PC-3 (cell line): Measurements from ENCODE around the gene PROSER1. TPM values are rescaled to one million over a fixed set of nuclear protein-coding genes. Genes with fewer than 3 reads are reported as not detected.

Experiments
- ATAC-seq: fragments of 200-7000 bp; cut with Tn5 transposase; 2 replicates; pipeline ENCODE4 v1.9.1; 2020; ENCODE audit warnings: mild to moderate bottlenecking, moderate library complexity
- BruUV-seq: library from RNA; stranded (reverse); fragments of 400-500 nt; replicated peaks from 2 replicates; lab custom pipeline; 2021; lab: Mats Ljungman, UMichigan
- CTCF ChIA-PET: fragments of 300-600 bp; sonication (Branson Sonifier 250); formaldehyde crosslinking; loops from one replicate; lab custom pipeline; 2022; ENCODE audit warnings: antibody characterized with exemption; lab: Charles Lee
- POLR2A ChIA-PET: fragments of 300-600 bp; sonication (Branson Sonifier 250); formaldehyde crosslinking; loops from one replicate; lab custom pipeline; 2022; ENCODE audit warnings: antibody characterized with exemption; ENCODE audit not compliant: unreplicated experiment; lab: Charles Lee
- DNase-seq: peaks from one replicate; pipeline ENCODE4 v3.0.0-alpha.2; 2015
- H2AFZ ChIP-seq: fragments of 300-600 bp; sonication (generic); 2 replicates; pipeline ENCODE4 v1.6.0; 2016; ENCODE audit warnings: antibody characterized with exemption, low read length
- H3F3A ChIP-seq: fragments of 300-600 bp; sonication (generic); one replicate; pipeline ENCODE4 v1.6.0; 2017; ENCODE audit warnings: antibody characterized with exemption, low read length, control low read depth, mild to moderate bottlenecking; ENCODE audit not compliant: unreplicated experiment
- H3K27ac ChIP-seq: fragments of 300-600 bp; sonication (generic); 2 replicates; pipeline ENCODE4 v1.5.1; 2016; ENCODE audit warnings: mild to moderate bottlenecking, low read length
- H3K27me3 ChIP-seq: fragments of 300-600 bp; sonication (generic); 2 replicates; pipeline ENCODE4 v1.6.1; 2016; ENCODE audit warnings: low read length, mixed read lengths
- H3K36me3 ChIP-seq: fragments of 300-600 bp; sonication (generic); 2 replicates; pipeline ENCODE4 v1.6.1; 2016; ENCODE audit warnings: low read depth, mixed run types, low read length, mixed read lengths
- H3K4me1 ChIP-seq: fragments of 300-600 bp; sonication (generic); 2 replicates; pipeline ENCODE4 v1.5.1; 2016; ENCODE audit warnings: low read length; ENCODE audit not compliant: insufficient read depth
- H3K4me2 ChIP-seq: fragments of 300-600 bp; sonication (generic); 2 replicates; pipeline ENCODE4 v1.6.0; 2016; ENCODE audit warnings: low read length
- H3K4me3 ChIP-seq: fragments of 300-600 bp; sonication (generic); 2 replicates; pipeline ENCODE4 v1.5.1; 2016; ENCODE audit warnings: mild to moderate bottlenecking, low read length, mixed read lengths
- H3K79me2 ChIP-seq: fragments of 300-600 bp; sonication (generic); 2 replicates; pipeline ENCODE4 v1.6.1; 2017; ENCODE audit warnings: low read length, mixed read lengths
- H3K9ac ChIP-seq: fragments of 300-600 bp; sonication (generic); 2 replicates; pipeline ENCODE4 v1.6.0; 2016; ENCODE audit warnings: mild to moderate bottlenecking, low read length
- H3K9me2 ChIP-seq: fragments of 300-600 bp; sonication (generic); replicated peaks from 2 replicates; pipeline ENCODE4 v1.6.1; 2016; ENCODE audit warnings: mixed run types, low read length, mixed read lengths
- H3K9me3 ChIP-seq: fragments of 300-600 bp; sonication (generic); 2 replicates; pipeline ENCODE4 v1.6.1; 2016; ENCODE audit warnings: low read length, mixed read lengths
- H4K20me1 ChIP-seq: fragments of 300-600 bp; sonication (generic); 2 replicates; pipeline ENCODE4 v1.6.1; 2016; ENCODE audit warnings: low read length, mixed read lengths
- EZH2 ChIP-seq: fragments of 300-600 bp; sonication (generic); IDR thresholded peaks from one replicate; pipeline ENCODE4 v1.6.1; 2017; ENCODE audit warnings: antibody characterized with exemption, mild to moderate bottlenecking, low read length; ENCODE audit not compliant: unreplicated experiment
- EZH2phosphoT487 ChIP-seq: fragments of 300-600 bp; sonication (generic); IDR thresholded peaks from 2 replicates; pipeline ENCODE4 v1.6.1; 2018; ENCODE audit warnings: mild to moderate bottlenecking, antibody characterized with exemption, low read length, borderline replicate concordance
- intact Hi-C: fragments of 100-400 bp; cut with micrococcal nuclease; formaldehyde crosslinking; loops from 2 replicates; pipeline ENCODE4 v1.9.0; 2023
- total RNA-seq: library from RNA; depleted of rRNA; stranded (reverse); fragments of >200 nt; gene quantifications from 2 replicates; pipeline ENCODE4 v1.2.3, GENCODE V29; 2014
- TF ChIP-seq, protein P1 (sequence below): fragments of 300-600 bp; sonication (generic); conservative IDR thresholded peaks from 2 replicates; pipeline ENCODE4 v1.5.1; 2017; ENCODE audit warnings: antibody characterized with exemption, low read depth, mild to moderate bottlenecking, low read length

The PROSER1 gene
- total RNA-seq, 1 experiment from 2014 or later = 6.6 TPM

DNA sequence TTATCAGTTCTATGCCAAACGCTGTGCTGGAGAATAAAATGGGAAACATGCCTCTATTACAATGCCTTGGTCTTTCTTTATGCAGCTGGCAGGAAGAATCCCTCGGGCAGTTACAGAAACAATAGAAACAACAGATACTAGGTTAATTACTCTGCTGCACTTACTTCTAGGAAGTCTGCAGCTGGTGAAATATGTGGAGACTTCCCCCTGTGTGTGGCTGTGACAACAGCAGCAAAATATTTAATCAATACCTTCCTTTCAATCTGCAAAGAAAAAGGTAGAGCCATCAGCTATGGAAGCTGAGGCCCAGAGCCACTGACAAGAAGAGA, 57.2 kb downstream of the PROSER1 start:
- POLR2A ChIA-PET = no interaction called here
- H2AFZ ChIP-seq = no peak overlapping the region

DNA sequence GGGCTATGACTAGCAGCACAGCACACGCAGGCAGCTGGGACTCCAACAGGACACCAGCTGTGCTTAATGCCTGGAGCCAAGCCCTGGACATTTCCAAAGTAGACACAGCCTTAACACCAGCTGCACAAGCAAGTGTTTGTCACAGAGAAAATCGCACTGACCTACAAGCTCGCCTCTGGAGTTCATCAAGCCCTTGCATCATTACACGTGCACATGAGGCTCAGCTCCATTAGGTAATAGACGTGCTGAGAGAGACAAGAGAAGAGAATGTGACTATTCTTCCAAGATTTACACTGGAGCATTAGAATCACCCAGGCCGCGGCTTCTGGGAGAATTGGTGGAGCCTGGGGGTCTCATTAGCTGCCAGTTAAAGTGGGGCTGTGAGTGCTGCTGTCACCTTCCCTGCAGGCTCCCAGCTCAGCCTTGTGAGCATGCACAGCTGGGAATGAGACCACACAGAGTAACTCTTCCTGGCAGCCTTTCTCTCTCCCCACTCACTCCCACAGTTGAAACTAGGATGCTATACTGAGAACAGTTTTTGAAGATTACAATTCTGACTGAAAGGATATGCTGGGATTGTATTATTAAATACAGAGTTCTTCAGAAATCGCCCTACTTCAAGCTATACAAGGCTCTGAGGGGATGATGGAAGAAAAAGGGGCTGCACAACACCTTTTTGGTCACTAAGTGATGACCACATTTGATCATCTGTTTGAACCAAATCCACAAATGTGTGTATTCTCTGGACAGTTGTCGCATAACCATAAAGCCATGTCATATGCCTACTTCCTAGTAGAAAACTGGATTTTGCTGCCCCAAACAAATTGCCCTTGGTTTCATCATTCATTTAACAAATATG, 57.8 kb downstream of the PROSER1 start:
- no peak overlapping the region for H3K27ac ChIP-seq
- BruUV-seq = no TSS peak
- POLR2A ChIA-PET = no interaction called here

More for the DNA sequence above, 57.2 kb downstream of the PROSER1 start:
- Histone ChIP-seq H3K9me3 (no peaks in the 10 kb centered on the region), H3K27ac (no peak overlapping the region), H3K4me3 (no peak overlapping the region), H3K9ac (no peak overlapping the region), H3K9me2 (no peaks in the 10 kb centered on the region), H3K4me2 (no peak overlapping the region), H3K27me3 (peaks cover 40% of the 10 kb centered on the region), H3K4me1 (no peaks in the 10 kb centered on the region), H3F3A (no peaks in the 10 kb centered on the region), H4K20me1 (no peaks in the 10 kb centered on the region), H3K36me3 (no peaks in the 10 kb centered on the region), H3K79me2 (no peaks in the 10 kb centered on the region)
- no TSS peak for BruUV-seq
- ATAC-seq (no peak), DNase-seq (no peak)
- TF ChIP-seq EZH2phosphoT487 (no peak), EZH2 (no peak)
- TF ChIP-seq, protein P1, sequence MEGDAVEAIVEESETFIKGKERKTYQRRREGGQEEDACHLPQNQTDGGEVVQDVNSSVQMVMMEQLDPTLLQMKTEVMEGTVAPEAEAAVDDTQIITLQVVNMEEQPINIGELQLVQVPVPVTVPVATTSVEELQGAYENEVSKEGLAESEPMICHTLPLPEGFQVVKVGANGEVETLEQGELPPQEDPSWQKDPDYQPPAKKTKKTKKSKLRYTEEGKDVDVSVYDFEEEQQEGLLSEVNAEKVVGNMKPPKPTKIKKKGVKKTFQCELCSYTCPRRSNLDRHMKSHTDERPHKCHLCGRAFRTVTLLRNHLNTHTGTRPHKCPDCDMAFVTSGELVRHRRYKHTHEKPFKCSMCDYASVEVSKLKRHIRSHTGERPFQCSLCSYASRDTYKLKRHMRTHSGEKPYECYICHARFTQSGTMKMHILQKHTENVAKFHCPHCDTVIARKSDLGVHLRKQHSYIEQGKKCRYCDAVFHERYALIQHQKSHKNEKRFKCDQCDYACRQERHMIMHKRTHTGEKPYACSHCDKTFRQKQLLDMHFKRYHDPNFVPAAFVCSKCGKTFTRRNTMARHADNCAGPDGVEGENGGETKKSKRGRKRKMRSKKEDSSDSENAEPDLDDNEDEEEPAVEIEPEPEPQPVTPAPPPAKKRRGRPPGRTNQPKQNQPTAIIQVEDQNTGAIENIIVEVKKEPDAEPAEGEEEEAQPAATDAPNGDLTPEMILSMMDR = no peak
- CTCF ChIA-PET = no interaction called here
- intact Hi-C loops = no loop called here

More for the DNA sequence above, 57.8 kb downstream of the PROSER1 start:
- no peak for ATAC-seq
- Histone ChIP-seq H3K27me3 (peaks cover 46% of the 10 kb centered on the region), H3K9me2 (no peaks in the 10 kb centered on the region), H3K9ac (no peak overlapping the region), H3K4me2 (no peak overlapping the region), H3K4me3 (no peak overlapping the region), H3K36me3 (no peaks in the 10 kb centered on the region), H3F3A (no peaks in the 10 kb centered on the region), H2AFZ (no peak overlapping the region), H4K20me1 (no peaks in the 10 kb centered on the region), H3K4me1 (no peaks in the 10 kb centered on the region), H3K9me3 (no peaks in the 10 kb centered on the region), H3K79me2 (no peaks in the 10 kb centered on the region)
- CTCF ChIA-PET = no interaction called here
- DNase-seq = no peak
- no peak for TF ChIP-seq EZH2phosphoT487
- TF ChIP-seq, protein P1 = no peak
- intact Hi-C loops = no loop called here
